K562 (cell line): ENCODE measurements around the gene CS. TPM values are rescaled to one million over a fixed set of nuclear protein-coding genes. Genes with fewer than 3 reads are reported as not detected.

ENCODE experiments used
- AFF1 ChIP-seq, 2 experiments: fragments of 450-650 bp; IDR thresholded peaks; 2 replicates each; pipeline ENCODE4 v1.6.1; 2018; ENCODE audit warnings: mild to moderate bottlenecking in 2 of 2, low read depth in 1 of 2; ENCODE audit not compliant: partially characterized antibody in 2 of 2
- ARHGAP35 ChIP-seq: fragments of 450-650 bp; IDR thresholded peaks from 2 replicates; pipeline ENCODE4 v1.6.1; 2018; ENCODE audit not compliant: partially characterized antibody
- ARID4B ChIP-seq: sonication (generic); formaldehyde crosslinking; IDR thresholded peaks from 2 replicates; pipeline ENCODE4 v1.8.0; 2022; ENCODE audit warnings: mild to moderate bottlenecking, missing genetic modification reagents
- JUND ChIP-seq, 2 experiments: IDR thresholded peaks; 2 replicates in 1 of 2; 3 replicates in 1 of 2; pipeline ENCODE4 v1.6.1; 2011; ENCODE audit warnings: borderline replicate concordance in 2 of 2, low read depth in 2 of 2, low read length in 2 of 2, improper control_type of control experiment in 1 of 2, missing biosample characterization in 1 of 2, missing genetic modification characterization in 1 of 2, missing genetic modification reagents in 1 of 2
- MITF ChIP-seq: IDR thresholded peaks from 2 replicates; pipeline ENCODE4 v1.6.1; 2014; ENCODE audit warnings: antibody characterized with exemption
- MNT ChIP-seq, 2 experiments: fragments of 450-650 bp; conservative IDR thresholded peaks; 2 replicates each; pipeline ENCODE4 v1.6.1; 2017; ENCODE audit warnings: mild to moderate bottlenecking in 2 of 2, moderate library complexity in 2 of 2
- MYNN ChIP-seq, 2 experiments: sonication (generic); formaldehyde crosslinking in 1 of 2; IDR thresholded peaks; 2 replicates each; pipeline versions ENCODE4 v1.5.0 to v1.6.1; 2016 to 2020; ENCODE audit warnings: antibody characterized with exemption in 1 of 2, missing genetic modification reagents in 1 of 2
- TCF3 ChIP-seq: sonication (generic); formaldehyde crosslinking; IDR thresholded peaks from 2 replicates; pipeline ENCODE4 v1.4.0; 2020; ENCODE audit warnings: mild to moderate bottlenecking, missing genetic modification reagents
- ZNF239 ChIP-seq: fragments of 250-450 bp; sonication (Bioruptor Pico); IDR thresholded peaks from 2 replicates; pipeline ENCODE4 v1.4.0; 2020; ENCODE audit warnings: mild to moderate bottlenecking
- ZNF316 ChIP-seq: fragments of 450-650 bp; IDR thresholded peaks from 2 replicates; pipeline ENCODE4 v1.6.1; 2016
- ZNF655 ChIP-seq: fragments of 250-450 bp; sonication (Bioruptor Pico); IDR thresholded peaks from 2 replicates; pipeline ENCODE4 v1.5.0; 2021
- polyA plus RNA-seq, 8 experiments: library from polyadenylated mRNA; depleted of rRNA in 4 of 8; stranded (reverse) in 5 of 8; unstranded in 3 of 8; fragments of >200 nt; fragmentation: Nextera tagmentation in 2 of 8; fragmentation: Illumina TruSeq in 1 of 8; extraction: Ambion mirVana in 2 of 8; extraction: Trizol in 1 of 8; gene quantifications; 2 replicates each; pipeline versions ENCODE4 v1.2.1 to v1.2.3, GENCODE V29; 2011 to 2014; ENCODE audit warnings: inconsistent platforms in 1 of 8, missing spikeins in 1 of 8
- total RNA-seq, 7 experiments: library from RNA; depleted of rRNA in 6 of 7; stranded (reverse); fragments of >200 nt in 6 of 7; fragmentation: Illumina TruSeq in 2 of 7; extraction: Trizol in 2 of 7; gene quantifications; 2 replicates each; pipeline versions ENCODE4 v1.2.1 to v1.2.3, GENCODE V29; 2011 to 2021; ENCODE audit warnings: low replicate concordance in 1 of 7

CS gene
- total and polyA plus RNA-seq, 9 of the 15 experiments (the other 6 are each of a cell fraction or from before 2014, with no cell fraction given): 99.9 to 390 (median 149) TPM

GRCh38 chr12:56336361-56337167 is 36.4 kb upstream of the CS start (continued):
- no peak for TF ChIP-seq ARID4B (CRISPR knock-in tag)
- TF ChIP-seq ZNF655 (CRISPR knock-in tag): no peak
- TF ChIP-seq ZNF316: no peak
- no peak for TF ChIP-seq ARHGAP35
- peak; percentile 90 for TF ChIP-seq JUND (IDR thresholded peaks at IDR 0.05; ENCODE audit: borderline replicate concordance, low read depth, low read length)
- peak; percentile 90; the same call in 2 of the 3 replicates for TF ChIP-seq JUND (tag; IDR thresholded peaks at IDR 0.05; ENCODE audit: borderline replicate concordance, low read depth, low read length)
- peak; percentile 44 to 86 for TF ChIP-seq AFF1 (IDR thresholded peaks at IDR 0.05; ENCODE audit: low read depth in 1 of 2, partially characterized antibody in 2 of 2)
- TF ChIP-seq MNT (conservative IDR thresholded peaks at IDR 0.05): peak in 1 of 2 experiments; percentile 58; a peak in 2 of 4 replicates
- TF ChIP-seq MYNN (IDR thresholded peaks at IDR 0.05): 0 out of 2 replicates have a peak, but pooled peaks have one; percentile 13
- no peak for TF ChIP-seq MYNN (CRISPR knock-in tag; IDR thresholded peaks at IDR 0.05)
- TF ChIP-seq ZNF239: no peak
- TF ChIP-seq MITF: peak; percentile 70; the same call in 1 of the 2 replicates
- peak; percentile 35; the same call in 1 of the 2 replicates for TF ChIP-seq TCF3 (CRISPR knock-in tag)
